ENCODE measurements around the gene UCKL1.
A peak's percentile ranks its signal among the peaks of the same experiment; 100 is the strongest.
"Not testable (repeated sequence)": the region's sequence is repeated elsewhere in the genome, so short reads cannot be mapped to it uniquely, and the experiment has no call there.

The UCKL1 gene

DNA sequence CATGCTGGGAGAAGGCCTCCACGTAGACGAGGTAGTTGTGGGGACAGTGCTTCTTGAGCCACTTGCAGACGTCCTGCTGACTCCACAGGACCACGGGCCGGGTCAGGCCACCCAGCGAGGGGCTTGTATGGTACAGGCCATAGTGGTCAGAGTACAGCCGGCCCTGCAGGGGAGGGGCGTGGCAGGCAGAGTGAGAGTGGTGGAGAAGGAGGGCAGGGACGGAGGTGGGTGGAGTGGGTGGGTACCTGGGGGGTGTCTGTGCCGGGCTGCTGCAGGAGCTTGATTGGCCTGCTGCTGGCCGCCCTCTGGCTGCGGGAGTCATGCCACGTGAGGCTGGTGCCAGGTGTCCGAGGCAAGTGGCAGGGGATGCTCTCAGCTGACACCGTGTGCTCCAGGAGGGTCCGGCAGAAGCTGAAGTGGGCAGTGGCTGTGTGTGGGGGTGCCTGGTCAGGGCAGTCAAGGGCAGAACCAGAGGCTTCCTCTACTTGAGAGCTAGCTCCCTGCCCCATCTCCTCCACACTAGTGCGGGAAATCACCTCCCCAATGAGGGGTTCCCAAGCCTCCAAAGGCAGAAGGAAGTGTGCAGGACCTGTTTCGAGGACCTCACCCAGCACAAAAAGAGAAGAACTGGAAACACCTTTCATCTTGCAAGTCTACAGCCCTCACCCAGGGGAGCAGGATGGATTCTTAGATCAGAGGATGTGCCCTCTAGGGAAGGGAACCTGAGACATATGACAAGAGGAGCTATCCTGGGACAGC is 20.9 kb upstream of the UCKL1 start:
- no peak overlapping the region for H3K4me3 ChIP-seq (ENCODE audit: low read length)
- no peak for DNase-seq (ENCODE audit: low read depth)
- TF ChIP-seq, protein P1, sequence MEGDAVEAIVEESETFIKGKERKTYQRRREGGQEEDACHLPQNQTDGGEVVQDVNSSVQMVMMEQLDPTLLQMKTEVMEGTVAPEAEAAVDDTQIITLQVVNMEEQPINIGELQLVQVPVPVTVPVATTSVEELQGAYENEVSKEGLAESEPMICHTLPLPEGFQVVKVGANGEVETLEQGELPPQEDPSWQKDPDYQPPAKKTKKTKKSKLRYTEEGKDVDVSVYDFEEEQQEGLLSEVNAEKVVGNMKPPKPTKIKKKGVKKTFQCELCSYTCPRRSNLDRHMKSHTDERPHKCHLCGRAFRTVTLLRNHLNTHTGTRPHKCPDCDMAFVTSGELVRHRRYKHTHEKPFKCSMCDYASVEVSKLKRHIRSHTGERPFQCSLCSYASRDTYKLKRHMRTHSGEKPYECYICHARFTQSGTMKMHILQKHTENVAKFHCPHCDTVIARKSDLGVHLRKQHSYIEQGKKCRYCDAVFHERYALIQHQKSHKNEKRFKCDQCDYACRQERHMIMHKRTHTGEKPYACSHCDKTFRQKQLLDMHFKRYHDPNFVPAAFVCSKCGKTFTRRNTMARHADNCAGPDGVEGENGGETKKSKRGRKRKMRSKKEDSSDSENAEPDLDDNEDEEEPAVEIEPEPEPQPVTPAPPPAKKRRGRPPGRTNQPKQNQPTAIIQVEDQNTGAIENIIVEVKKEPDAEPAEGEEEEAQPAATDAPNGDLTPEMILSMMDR (IDR thresholded peaks at IDR 0.05; ENCODE audit: insufficient read depth, low read depth, low read length, missing control alignments), result no peak

DNA sequence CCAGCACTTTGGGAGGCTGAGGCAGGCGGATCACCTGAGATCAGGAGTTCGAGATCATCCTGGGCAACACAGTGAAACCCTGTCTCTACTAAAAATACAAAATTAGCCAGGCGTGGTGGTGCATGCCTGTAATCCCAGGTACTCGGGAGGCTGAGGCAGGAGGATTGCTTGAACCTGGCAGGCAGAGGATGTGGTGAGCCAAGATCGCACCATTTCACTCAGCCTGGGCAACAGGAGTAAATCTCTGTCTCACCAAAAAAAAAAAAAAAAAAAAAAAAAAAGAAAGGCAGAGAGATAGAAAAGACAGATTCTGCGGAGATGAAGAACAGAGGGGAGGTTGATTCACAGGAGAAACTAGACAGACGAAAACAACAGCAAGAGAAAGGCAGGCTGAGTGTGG is 20.3 kb upstream of the UCKL1 start:
- H3K4me3 ChIP-seq (ENCODE audit: low read length); DNase-seq (ENCODE audit: low read depth): not testable (repeated sequence)

DNA sequence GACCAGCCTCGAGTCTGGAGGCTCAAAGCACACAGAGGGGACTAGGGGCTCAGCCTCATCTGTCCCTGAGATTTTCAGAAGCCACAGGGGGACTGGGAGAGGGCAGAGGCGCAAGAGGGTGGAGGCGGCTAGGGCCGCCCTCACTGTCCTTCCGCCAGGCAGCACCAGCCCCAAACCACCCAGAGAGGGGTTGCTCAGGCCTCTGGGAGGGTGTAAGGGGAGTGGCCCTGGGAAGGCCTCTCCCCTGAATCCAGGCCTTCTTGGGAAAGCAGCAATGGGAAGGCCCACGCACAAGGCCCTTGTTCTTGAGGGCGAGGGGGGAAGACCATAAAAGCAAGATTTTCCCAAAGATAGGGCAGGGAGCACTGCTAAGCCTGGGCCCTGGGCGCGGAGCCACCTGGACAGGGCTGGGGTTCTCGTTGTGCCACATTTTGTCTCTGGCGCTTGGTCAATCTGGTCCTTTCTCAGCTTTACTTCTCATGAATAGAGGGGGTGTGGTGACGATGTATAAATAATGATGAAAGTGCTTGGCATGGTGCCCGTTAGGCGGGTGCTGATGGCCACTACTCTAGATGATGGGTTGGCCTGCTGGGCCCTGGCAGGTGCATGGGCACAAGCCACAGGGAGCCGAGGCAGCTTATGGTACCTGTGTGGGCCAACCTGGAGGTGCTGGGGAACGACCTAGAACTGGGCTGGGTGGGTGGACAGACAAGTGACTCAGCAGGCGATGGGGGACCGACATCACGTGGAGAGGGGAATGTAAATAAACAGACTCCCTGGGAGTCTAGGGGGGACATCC is 18.4 kb upstream of the UCKL1 start:
- no peak overlapping the region for H3K4me3 ChIP-seq (ENCODE audit: low read length)
- peak; percentile 32 for DNase-seq (ENCODE audit: low read depth)
- TF ChIP-seq, protein P1 (IDR thresholded peaks at IDR 0.05; ENCODE audit: insufficient read depth, low read depth, low read length, missing control alignments), result no peak

DNA sequence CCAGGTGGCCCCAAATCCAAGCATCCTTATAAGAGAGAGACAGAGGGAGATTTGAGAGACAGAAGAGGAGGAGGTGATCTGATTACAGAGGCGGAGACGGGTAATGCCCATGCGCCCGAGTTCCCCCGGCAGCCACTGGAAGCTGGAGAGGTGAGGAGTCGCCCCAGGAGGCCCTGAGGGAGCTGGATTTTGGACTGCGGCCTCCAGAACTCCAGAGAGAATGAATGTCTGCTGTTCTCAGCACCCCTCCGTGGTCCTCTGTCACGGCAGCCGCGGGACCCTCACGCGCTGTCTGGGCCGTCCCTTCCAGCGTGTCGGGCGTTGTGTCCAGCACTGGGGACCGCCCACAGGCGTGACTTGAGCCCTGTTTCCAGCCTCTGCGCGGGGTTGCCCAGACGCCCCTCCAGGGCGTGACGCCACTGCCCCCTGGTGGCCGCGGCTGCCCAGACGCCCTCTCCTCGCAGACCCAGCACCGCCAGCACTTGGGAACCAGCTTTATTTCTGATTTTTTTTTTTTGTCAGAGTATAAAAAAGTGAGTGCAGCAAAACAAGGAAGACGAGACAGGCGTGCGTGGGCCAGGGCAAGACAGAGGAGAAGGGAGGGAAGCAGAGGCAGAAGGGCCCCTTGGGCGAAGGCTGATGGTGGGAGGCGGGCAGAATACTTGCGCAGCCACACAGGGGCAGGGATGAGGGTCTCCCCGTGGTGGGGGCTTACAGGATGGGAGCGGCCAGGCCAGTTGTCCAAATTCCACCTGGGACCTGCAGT is 17.6 kb upstream of the UCKL1 start:
- DNase-seq (ENCODE audit: low read depth), result peak; percentile 77
- TF ChIP-seq, protein P1 (IDR thresholded peaks at IDR 0.05; ENCODE audit: insufficient read depth, low read depth, low read length, missing control alignments), result peak; percentile 88

DNA sequence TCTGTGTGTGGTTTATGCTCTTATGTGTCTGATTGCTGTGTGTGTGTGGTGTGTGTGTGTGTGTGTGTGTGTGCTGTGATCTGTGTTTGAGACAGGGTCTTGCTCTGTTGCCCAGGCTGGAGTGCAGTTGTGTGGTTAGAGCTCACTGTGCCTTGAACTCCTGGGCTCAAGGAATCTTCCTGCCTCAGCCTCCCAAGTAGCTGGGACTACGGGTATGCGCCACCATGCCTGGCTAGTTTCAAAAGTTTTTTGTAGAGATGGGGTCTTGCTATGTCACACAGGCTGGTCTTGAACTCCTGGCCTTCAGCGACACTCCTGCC is 16.9 kb upstream of the UCKL1 start:
- TF ChIP-seq, protein P1 (IDR thresholded peaks at IDR 0.05; ENCODE audit: insufficient read depth, low read depth, low read length, missing control alignments), result no peak
- DNase-seq (ENCODE audit: low read depth), result no peak
- no peak overlapping the region for H3K4me3 ChIP-seq (ENCODE audit: low read length)

More for the DNA sequence above, 17.6 kb upstream of the UCKL1 start:
- H3K4me3 ChIP-seq (ENCODE audit: low read length), result peak overlapping the region; percentile 25

DNA sequence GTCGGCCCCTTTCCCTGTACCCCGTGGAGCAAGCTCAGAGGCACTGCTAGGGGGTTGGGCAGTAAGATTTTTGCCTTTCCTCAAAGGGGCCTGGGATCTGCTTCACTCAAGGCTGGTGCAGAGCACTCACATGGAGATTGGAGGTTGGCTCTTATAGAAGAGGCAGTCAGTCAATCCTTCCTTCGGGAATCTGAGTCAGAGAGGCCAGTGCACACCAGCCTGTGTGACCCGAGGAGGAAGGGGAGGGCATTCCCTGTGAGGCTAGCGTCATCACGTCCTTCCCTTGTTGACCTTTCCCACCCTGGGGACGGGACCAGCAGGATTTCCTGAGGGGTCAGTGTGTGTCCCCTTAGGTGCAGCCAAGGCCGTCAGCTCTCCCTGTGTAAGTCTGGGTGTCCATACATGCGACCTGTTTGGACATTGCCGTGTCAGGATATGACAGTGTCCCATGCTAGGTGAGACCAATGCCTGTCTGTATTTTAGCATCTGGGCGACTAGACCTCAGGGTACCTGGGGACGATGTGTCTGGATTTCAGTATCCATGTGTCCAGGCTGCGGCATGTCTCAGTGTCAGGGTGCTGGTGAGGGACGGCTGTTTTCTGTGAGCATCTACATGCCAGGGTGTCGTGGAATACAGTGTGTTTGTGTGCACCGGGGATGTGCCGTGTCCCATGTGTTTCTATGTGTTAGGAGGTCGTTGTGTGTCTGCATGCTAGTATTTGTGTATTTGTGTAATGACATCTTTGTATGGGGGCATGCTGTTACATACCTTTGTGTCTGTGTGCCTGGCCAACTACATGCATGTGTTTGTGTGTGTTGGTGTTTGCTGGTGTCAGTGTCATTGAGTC is 16.3 kb upstream of the UCKL1 start:
- TF ChIP-seq, protein P1 (IDR thresholded peaks at IDR 0.05; ENCODE audit: insufficient read depth, low read depth, low read length, missing control alignments), result no peak
- DNase-seq (ENCODE audit: low read depth), result no peak

DNA sequence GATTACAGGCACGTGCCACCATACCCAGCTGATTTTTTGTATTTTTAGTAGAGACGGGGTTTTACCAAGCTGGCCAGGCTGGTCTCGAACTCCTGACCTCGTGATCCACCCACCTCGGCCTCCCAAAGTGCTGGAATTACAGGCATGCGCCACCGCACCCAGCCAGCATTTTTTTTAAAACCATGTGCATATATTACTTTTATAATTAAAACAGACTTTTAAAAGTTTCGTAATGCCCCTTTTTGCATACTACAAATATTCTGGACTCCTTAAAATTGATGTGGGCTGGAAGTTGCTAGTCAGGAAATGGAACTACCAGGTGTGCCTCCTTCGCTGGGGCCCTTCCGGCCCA is 15.7 kb upstream of the UCKL1 start:
- not testable (repeated sequence) for H3K4me3 ChIP-seq (ENCODE audit: low read length); DNase-seq (ENCODE audit: low read depth)

More for the DNA sequence above, 16.3 kb upstream of the UCKL1 start:
- H3K4me3 ChIP-seq (ENCODE audit: low read length), result no peak overlapping the region

Measured in epithelial cell of esophagus (primary cell).